Measurements from ENCODE around the gene CLK2. TPM values are rescaled to one million over a fixed set of nuclear protein-coding genes. Genes with fewer than 3 reads are reported as not detected.

The CLK2 gene
- total and polyA plus RNA-seq, 9 of the 15 experiments (the other 6 are each of a cell fraction or from before 2014, with no cell fraction given): 13.5 to 81.4 (median 39.6) TPM

DNA sequence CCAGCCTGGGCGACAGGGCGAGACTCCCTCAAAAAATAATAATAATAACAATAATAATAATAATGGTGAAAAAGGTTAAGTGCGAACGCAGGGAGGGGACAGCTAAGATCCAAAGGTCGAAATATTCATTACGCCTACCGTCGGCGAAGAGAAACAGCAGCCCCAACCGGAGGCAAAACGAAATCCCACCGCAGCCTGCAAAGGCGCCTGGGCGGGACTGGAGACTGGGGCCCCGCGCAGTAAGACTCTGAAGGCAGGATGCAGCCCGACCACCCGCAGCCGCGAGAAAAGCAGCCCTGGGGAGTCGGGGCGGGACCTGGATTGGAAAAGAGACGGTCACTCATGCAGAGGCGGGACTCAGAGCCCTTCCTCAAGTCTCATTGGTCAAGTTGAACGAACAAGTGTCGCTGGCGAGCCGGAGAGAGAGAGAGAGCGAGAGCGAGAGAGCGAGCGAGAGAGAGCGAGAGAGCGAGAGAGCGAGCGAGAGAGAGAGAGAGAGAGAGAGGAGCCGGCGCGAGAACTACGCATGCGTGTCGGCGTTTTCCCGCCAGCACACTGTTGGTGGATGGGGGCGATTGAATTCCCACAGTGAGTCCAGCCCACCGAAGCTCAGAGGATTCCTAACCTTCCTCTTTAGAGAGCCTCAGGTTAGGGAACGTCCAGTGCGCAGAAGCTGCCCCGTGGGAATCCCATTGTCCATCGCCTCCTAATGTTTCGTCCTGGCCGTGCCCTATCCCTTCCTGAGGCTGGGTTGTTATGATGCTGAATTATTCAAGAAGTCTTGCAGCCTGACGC, 28.7 kb downstream of the CLK2 start (continued):
- TF ChIP-seq, protein P1, sequence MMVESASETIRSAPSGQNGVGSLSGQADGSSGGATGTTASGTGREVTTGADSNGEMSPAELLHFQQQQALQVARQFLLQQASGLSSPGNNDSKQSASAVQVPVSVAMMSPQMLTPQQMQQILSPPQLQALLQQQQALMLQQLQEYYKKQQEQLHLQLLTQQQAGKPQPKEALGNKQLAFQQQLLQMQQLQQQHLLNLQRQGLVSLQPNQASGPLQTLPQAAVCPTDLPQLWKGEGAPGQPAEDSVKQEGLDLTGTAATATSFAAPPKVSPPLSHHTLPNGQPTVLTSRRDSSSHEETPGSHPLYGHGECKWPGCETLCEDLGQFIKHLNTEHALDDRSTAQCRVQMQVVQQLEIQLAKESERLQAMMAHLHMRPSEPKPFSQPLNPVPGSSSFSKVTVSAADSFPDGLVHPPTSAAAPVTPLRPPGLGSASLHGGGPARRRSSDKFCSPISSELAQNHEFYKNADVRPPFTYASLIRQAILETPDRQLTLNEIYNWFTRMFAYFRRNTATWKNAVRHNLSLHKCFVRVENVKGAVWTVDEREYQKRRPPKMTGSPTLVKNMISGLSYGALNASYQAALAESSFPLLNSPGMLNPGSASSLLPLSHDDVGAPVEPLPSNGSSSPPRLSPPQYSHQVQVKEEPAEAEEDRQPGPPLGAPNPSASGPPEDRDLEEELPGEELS (CRISPR knock-in tag; IDR thresholded peaks at IDR 0.05; ENCODE audit: borderline replicate concordance): peak; percentile 96; the same call in 1 of the 2 replicates
- TF ChIP-seq HDAC8 (tag; IDR thresholded peaks at IDR 0.05) (peak; percentile 70; the same call in 1 of the 2 replicates), MEF2A (IDR thresholded peaks at IDR 0.05; ENCODE audit: control insufficient read depth, low read depth, low read length) (peak; percentile 50; the same call in 1 of the 2 replicates), EGR1 (conservative IDR thresholded peaks at IDR 0.05) (peak; percentile 84), OTX1 (CRISPR knock-in tag; IDR thresholded peaks at IDR 0.05) (peak; percentile 99), STAT5B (CRISPR knock-in tag; IDR thresholded peaks at IDR 0.05) (no peak), ZBTB2 (IDR thresholded peaks at IDR 0.05) (peak; percentile 99), HES1 (IDR thresholded peaks at IDR 0.05; ENCODE audit: low read depth) (peak; percentile 77), CBFA2T3 (IDR thresholded peaks at IDR 0.05) (peak; percentile 72), CHD4 (IDR thresholded peaks at IDR 0.05; ENCODE audit: insufficient read depth, insufficient replicate concordance, low read depth, low read length, poor library complexity, severe bottlenecking) (no peak), HDGF (IDR thresholded peaks at IDR 0.05) (no peak), MAZ (CRISPR knock-in tag; conservative IDR thresholded peaks at IDR 0.05 in 1 of 2, IDR thresholded peaks at IDR 0.05 in 1 of 2) (peak; percentile 92 to 93), MBD1 (CRISPR knock-in tag; IDR thresholded peaks at IDR 0.05) (no peak), GABPA (tag; conservative IDR thresholded peaks at IDR 0.05; ENCODE audit: low read depth) (peak; percentile 58; the same call in 1 of the 2 replicates), CREB5 (CRISPR knock-in tag; IDR thresholded peaks at IDR 0.05) (no peak)
- TF ChIP-seq, protein P2, sequence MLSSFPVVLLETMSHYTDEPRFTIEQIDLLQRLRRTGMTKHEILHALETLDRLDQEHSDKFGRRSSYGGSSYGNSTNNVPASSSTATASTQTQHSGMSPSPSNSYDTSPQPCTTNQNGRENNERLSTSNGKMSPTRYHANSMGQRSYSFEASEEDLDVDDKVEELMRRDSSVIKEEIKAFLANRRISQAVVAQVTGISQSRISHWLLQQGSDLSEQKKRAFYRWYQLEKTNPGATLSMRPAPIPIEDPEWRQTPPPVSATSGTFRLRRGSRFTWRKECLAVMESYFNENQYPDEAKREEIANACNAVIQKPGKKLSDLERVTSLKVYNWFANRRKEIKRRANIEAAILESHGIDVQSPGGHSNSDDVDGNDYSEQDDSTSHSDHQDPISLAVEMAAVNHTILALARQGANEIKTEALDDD (IDR thresholded peaks at IDR 0.05): peak; percentile 16; the same call in 1 of the 2 replicates
